WTC11 (cell line): ENCODE results near the gene PITX1. TPM values are rescaled to one million over a fixed set of nuclear protein-coding genes. Genes with fewer than 3 reads are reported as not detected.
A peak's percentile ranks its signal among the peaks of the same experiment; 100 is the strongest.

Source experiments
- AFF4 ChIP-seq: sonication (generic); formaldehyde crosslinking; IDR thresholded peaks from 2 replicates; pipeline ENCODE4 v1.8.1; 2023; ENCODE audit warnings: mild to moderate bottlenecking, missing genetic modification reagents, borderline replicate concordance
- ARID4B ChIP-seq: sonication (generic); formaldehyde crosslinking; IDR thresholded peaks from 2 replicates; pipeline ENCODE4 v1.8.0; 2023; ENCODE audit warnings: missing genetic modification reagents, mild to moderate bottlenecking, borderline replicate concordance
- ATF1 ChIP-seq: sonication (generic); formaldehyde crosslinking; IDR thresholded peaks from 2 replicates; pipeline ENCODE4 v1.8.1; 2023; ENCODE audit warnings: mild to moderate bottlenecking, moderate library complexity, missing genetic modification reagents
- CDX4 ChIP-seq: fragments of 250-450 bp; sonication (Bioruptor Pico); IDR thresholded peaks from 2 replicates; pipeline ENCODE4 v1.9.0; 2021; ENCODE audit warnings: moderate library complexity, mild to moderate bottlenecking, inconsistent platforms, borderline replicate concordance
- CTCF ChIP-seq: fragments of 200-600 bp; IDR thresholded peaks from 2 replicates; pipeline ENCODE4 v1.8.0; 2022; ENCODE audit warnings: antibody characterized with exemption
- E2F1 ChIP-seq: sonication (generic); formaldehyde crosslinking; IDR thresholded peaks from 2 replicates; pipeline ENCODE4 v1.8.0; 2022; ENCODE audit warnings: mild to moderate bottlenecking, missing genetic modification reagents
- E2F4 ChIP-seq: sonication (generic); formaldehyde crosslinking; IDR thresholded peaks from 2 replicates; pipeline ENCODE4 v1.8.1; 2022; ENCODE audit warnings: low read depth, mild to moderate bottlenecking, moderate library complexity, missing genetic modification reagents, borderline replicate concordance
- GRHL2 ChIP-seq: fragments of 250-450 bp; sonication (Bioruptor Pico); IDR thresholded peaks from 2 replicates; pipeline ENCODE4 v1.8.0; 2022; ENCODE audit warnings: mild to moderate bottlenecking, moderate library complexity; ENCODE audit not compliant: insufficient replicate concordance, severe bottlenecking
- HMGXB4 ChIP-seq: sonication (generic); formaldehyde crosslinking; IDR thresholded peaks from 2 replicates; pipeline ENCODE4 v1.8.1; 2023; ENCODE audit warnings: mild to moderate bottlenecking, moderate library complexity, missing genetic modification reagents
- JAZF1 ChIP-seq: fragments of 250-450 bp; sonication (Bioruptor Pico); IDR thresholded peaks from 2 replicates; pipeline ENCODE4 v1.9.0; 2021; ENCODE audit warnings: moderate library complexity, mild to moderate bottlenecking, inconsistent platforms
- MYBL2 ChIP-seq: sonication (generic); formaldehyde crosslinking; IDR thresholded peaks from 2 replicates; pipeline ENCODE4 v1.8.1; 2023; ENCODE audit warnings: mild to moderate bottlenecking, moderate library complexity, missing genetic modification reagents
- NFATC4 ChIP-seq: fragments of 250-450 bp; sonication (Bioruptor Pico); IDR thresholded peaks from 2 replicates; pipeline ENCODE4 v1.9.0; 2021; ENCODE audit warnings: mild to moderate bottlenecking
- OVOL2 ChIP-seq: fragments of 250-450 bp; sonication (Bioruptor Pico); IDR thresholded peaks from 2 replicates; pipeline ENCODE4 v1.9.0; 2021; ENCODE audit warnings: mild to moderate bottlenecking, borderline replicate concordance
- USF2 ChIP-seq: sonication (generic); formaldehyde crosslinking; IDR thresholded peaks from 2 replicates; pipeline ENCODE4 v1.8.1; 2023; ENCODE audit warnings: mild to moderate bottlenecking, missing genetic modification reagents, moderate library complexity
- ZNF219 ChIP-seq: sonication (generic); formaldehyde crosslinking; IDR thresholded peaks from 2 replicates; pipeline ENCODE4 v1.8.0; 2023; ENCODE audit warnings: missing genetic modification reagents, mild to moderate bottlenecking, borderline replicate concordance
- ZNF232 ChIP-seq: sonication (generic); formaldehyde crosslinking; IDR thresholded peaks from 2 replicates; pipeline ENCODE4 v1.8.0; 2022; ENCODE audit warnings: mild to moderate bottlenecking, missing genetic modification reagents
- ZNF317 ChIP-seq: sonication (generic); formaldehyde crosslinking; IDR thresholded peaks from 2 replicates; pipeline ENCODE4 v1.8.1; 2023; ENCODE audit warnings: low read depth, mild to moderate bottlenecking, moderate library complexity, missing genetic modification reagents, borderline replicate concordance
- ZNF416 ChIP-seq: fragments of 250-450 bp; sonication (Bioruptor Pico); IDR thresholded peaks from 2 replicates; pipeline ENCODE4 v1.9.0; 2021; ENCODE audit warnings: mild to moderate bottlenecking, inconsistent platforms
- ZNF423 ChIP-seq: fragments of 250-450 bp; sonication (Bioruptor Pico); IDR thresholded peaks from 2 replicates; pipeline ENCODE4 v2.1.2; 2022; ENCODE audit warnings: mild to moderate bottlenecking, moderate library complexity
- ZNF512 ChIP-seq: sonication (generic); formaldehyde crosslinking; IDR thresholded peaks from 2 replicates; pipeline ENCODE4 v1.8.1; 2022; ENCODE audit warnings: missing genetic modification reagents, borderline replicate concordance
- total RNA-seq: library from RNA; stranded (reverse); gene quantifications from 3 replicates; pipeline ENCODE4 v1.2.3, GENCODE V29; 2021

The PITX1 gene
- total RNA-seq, 1 experiment from 2014 or later, result 0.13 TPM

GRCh38 chr5:135028791-135029476, 5.1 kb downstream of the PITX1 start (continued):
- TF ChIP-seq ZNF232 (CRISPR knock-in tag) (no peak), OVOL2 (CRISPR knock-in tag) (no peak), NFATC4 (CRISPR knock-in tag) (no peak), USF2 (peak; percentile 27; the same call in 1 of the 2 replicates), HMGXB4 (CRISPR knock-in tag) (no peak), GRHL2 (CRISPR knock-in tag) (no peak), AFF4 (CRISPR knock-in tag) (no peak), ZNF317 (CRISPR knock-in tag) (0 out of 2 replicates have a peak, but pooled peaks have one; percentile 17), ATF1 (CRISPR knock-in tag) (no peak; the same call in 1 of the 2 replicates), ZNF423 (CRISPR knock-in tag) (no peak), ZNF219 (no peak), ZNF416 (CRISPR knock-in tag) (no peak), ARID4B (CRISPR knock-in tag) (0 out of 2 replicates have a peak, but pooled peaks have one; percentile 35), E2F4 (CRISPR knock-in tag) (no peak), ZNF512 (CRISPR knock-in tag) (no peak), MYBL2 (CRISPR knock-in tag) (no peak), E2F1 (CRISPR knock-in tag) (no peak), CDX4 (CRISPR knock-in tag) (no peak), JAZF1 (CRISPR knock-in tag) (no peak), CTCF (no peak)
